Esophagus muscularis mucosa (tissue), 4 donors: ENCODE results near the gene HSD17B3. TPM values are rescaled to one million over a fixed set of nuclear protein-coding genes. Genes with fewer than 3 reads are reported as not detected.
A peak's percentile ranks its signal among the peaks of the same experiment; 100 is the strongest.

Experiments used
- DNase-seq: peaks from one replicate; pipeline ENCODE4 v3.0.0-alpha.2; 2017; ENCODE audit errors: extremely low spot score
- H3K27ac ChIP-seq, 4 donors: fragments of 200-600 bp; sonication (generic); replicated peaks in 1 of 4; 1 replicate in 3 of 4; 2 replicates in 1 of 4; pipeline ENCODE4 v1.5.1; 2016 to 2019; ENCODE audit warnings: mild to moderate bottlenecking in 1 of 4
- H3K27me3 ChIP-seq, 4 donors: fragments of 200-600 bp; sonication (generic); one replicate each; pipeline versions ENCODE4 v1.5.1 to v1.6.0; 2016 to 2019
- H3K36me3 ChIP-seq, 4 donors: fragments of 200-600 bp; sonication (generic); one replicate each; pipeline ENCODE4 v1.5.1; 2016 to 2019
- H3K4me1 ChIP-seq, 4 donors: fragments of 200-600 bp; sonication (generic); one replicate each; pipeline ENCODE4 v1.5.1; 2016 to 2019
- H3K4me3 ChIP-seq, 4 donors: fragments of 200-600 bp; sonication (generic); 1 replicate in 2 of 4; 2 replicates in 2 of 4; pipeline ENCODE4 v1.5.1; 2016 to 2019; ENCODE audit warnings: mild to moderate bottlenecking in 4 of 4, moderate library complexity in 1 of 4
- H3K9me3 ChIP-seq, 4 donors: fragments of 200-600 bp; sonication (generic); 1 replicate in 3 of 4; 2 replicates in 1 of 4; pipeline ENCODE4 v1.5.1; 2016 to 2019
- CTCF ChIP-seq, 3 experiments: fragments of 200-600 bp in 2 of 3; fragments of 450-650 bp in 1 of 3; sonication (generic) in 2 of 3; IDR thresholded peaks; one replicate each; pipeline ENCODE4 v1.5.1; 2017 to 2019; ENCODE audit warnings: antibody characterized with exemption in 3 of 3, mild to moderate bottlenecking in 2 of 3, moderate library complexity in 1 of 3
- EP300 ChIP-seq: sonication (generic); formaldehyde crosslinking; IDR thresholded peaks from one replicate; pipeline ENCODE4 v1.6.1; 2017; ENCODE audit warnings: antibody characterized with exemption
- POLR2A ChIP-seq: fragments of 450-650 bp; IDR thresholded peaks from one replicate; pipeline ENCODE4 v1.6.1; 2017; ENCODE audit warnings: antibody characterized with exemption, moderate library complexity, mild to moderate bottlenecking, low read depth
- POLR2AphosphoS5 ChIP-seq, 2 donors: sonication (generic); formaldehyde crosslinking; IDR thresholded peaks; one replicate each; pipeline ENCODE4 v1.6.1; 2017; ENCODE audit warnings: antibody characterized with exemption in 2 of 2
- WGBS: methylation state at CpG from one replicate; pipeline ENCODE4 v1.1.5; 2018; 5-methylcytosine and 5-hydroxymethylcytosine counted together
- intact Hi-C: fragments of 100-400 bp; cut with DNase I; formaldehyde crosslinking; loops from one replicate; pipeline ENCODE4 v1.15.1; 2023
- total RNA-seq, 4 donors: library from RNA; depleted of rRNA; stranded (reverse); fragments of >200 nt; gene quantifications; one replicate each; pipeline versions ENCODE4 v1.1.0 to v1.2.1, GENCODE V29; 2016

The HSD17B3 gene
- total RNA-seq, 4 donors from 2014 or later: 0.83 to 0.98 (median 0.83) TPM; not detected in 1

- Histone ChIP-seq H3K4me3 (no peak overlapping the region), H3K9me3 (peaks cover 0 to 4% (median 0%) of the 10 kb centered on the region in 4 donors), H3K4me1 (peaks cover 17 to 27% (median 26%) of the 10 kb centered on the region in 4 donors), H3K36me3 (no peaks in the 10 kb centered on the region), H3K27me3 (peaks cover 0 to 9% (median 0%) of the 10 kb centered on the region in 4 donors), H3K27ac (no peak overlapping the region)
- intact Hi-C loops: no loop called here
- peak in 2 of 3 experiments; percentile 6 to 35 for TF ChIP-seq CTCF (IDR thresholded peaks at IDR 0.05)
- no peak for TF ChIP-seq POLR2AphosphoS5 (IDR thresholded peaks at IDR 0.05)
- TF ChIP-seq POLR2A: no peak
- no peak for TF ChIP-seq EP300
- no peak for DNase-seq
- 52% methylated on average over 2 of the region's 2 CpGs for WGBS
Measured at GRCh38 chr9:96222132-96222531, 79.8 kb downstream of the HSD17B3 start.

GRCh38 chr9:96219900-96220257 is 82.1 kb downstream of the HSD17B3 start:
- Histone ChIP-seq H3K9me3 (peaks cover 0 to 4% (median 0%) of the 10 kb centered on the region in 4 donors), H3K4me1 (peaks cover 17 to 29% (median 28%) of the 10 kb centered on the region in 4 donors), H3K27ac (no peak overlapping the region), H3K4me3 (peak overlapping the region in 1 of 4 donors; percentile 34), H3K27me3 (peaks cover 0 to 13% (median 0%) of the 10 kb centered on the region in 4 donors), H3K36me3 (no peaks in the 10 kb centered on the region)
- TF ChIP-seq CTCF (IDR thresholded peaks at IDR 0.05): no peak
- no peak for TF ChIP-seq EP300
- TF ChIP-seq POLR2A: no peak
- no peak for TF ChIP-seq POLR2AphosphoS5 (IDR thresholded peaks at IDR 0.05)
- no peak for DNase-seq
- WGBS: 90% methylated on average over 2 of the region's 2 CpGs
- intact Hi-C loops: loop anchor here (2.0 to 10.0 kb wide), 5 partner anchors 65 to 708 kb away; partner anchors contain the start of gene ERCC6L2

GRCh38 chr9:96219026-96219899 is 82.7 kb downstream of the HSD17B3 start:
- Histone ChIP-seq H3K4me1 (peaks cover 17 to 29% (median 28%) of the 10 kb centered on the region in 4 donors), H3K9me3 (peaks cover 0 to 2% (median 0%) of the 10 kb centered on the region in 4 donors), H3K36me3 (no peaks in the 10 kb centered on the region), H3K27me3 (peaks cover 0 to 13% (median 0%) of the 10 kb centered on the region in 4 donors), H3K27ac (peak overlapping the region in 2 of 4 donors; percentile 10 to 64), H3K4me3 (peak overlapping the region in 3 of 4 donors; percentile 26 to 36 (median 34))
- intact Hi-C loops: loop anchor here (2.0 to 10.0 kb wide), 5 partner anchors 64 to 707 kb away; partner anchors contain the start of gene ERCC6L2
- TF ChIP-seq EP300 (no peak), POLR2A (no peak), CTCF (IDR thresholded peaks at IDR 0.05) (peak; percentile 57 to 76 (median 70)), POLR2AphosphoS5 (IDR thresholded peaks at IDR 0.05) (no peak)
- 42% methylated on average over 33 of the region's 81 CpGs for WGBS
- DNase-seq: no peak

GRCh38 chr9:96217754-96218693 is 84.0 kb downstream of the HSD17B3 start:
- DNase-seq: no peak
- H3K36me3 ChIP-seq: no peaks in the 10 kb centered on the region
- H3K9me3 ChIP-seq: no peaks in the 10 kb centered on the region
- H3K27ac ChIP-seq: peak overlapping the region; percentile 20 to 67 (median 58)
- intact Hi-C loops: loop anchor here (2.0 to 10.0 kb wide), 5 partner anchors 63 to 706 kb away; partner anchors contain the start of gene ERCC6L2
- H3K4me1 ChIP-seq: peaks cover 17 to 29% (median 28%) of the 10 kb centered on the region in 4 donors
- peak overlapping the region; percentile 39 to 50 (median 44) for H3K4me3 ChIP-seq
- H3K27me3 ChIP-seq: peaks cover 0 to 13% (median 0%) of the 10 kb centered on the region in 4 donors
- 6% methylated on average over 42 of the region's 43 CpGs for WGBS
- peak; percentile 92 to 100 (median 99) for TF ChIP-seq CTCF (IDR thresholded peaks at IDR 0.05)
- peak in 1 of 2 donors; percentile 25 for TF ChIP-seq POLR2AphosphoS5 (IDR thresholded peaks at IDR 0.05)
- TF ChIP-seq POLR2A: no peak
- TF ChIP-seq EP300: no peak
